ENCODE data around the gene RUNX3.

- TF ChIP-seq TAF1 (IDR thresholded peaks at IDR 0.05; ENCODE audit: low read depth) (no peak), REST (IDR thresholded peaks at IDR 0.05; ENCODE audit: low read depth) (no peak), EP300 (IDR thresholded peaks at IDR 0.05; ENCODE audit: borderline replicate concordance) (no peak), CREB1 (IDR thresholded peaks at IDR 0.05; ENCODE audit: low read depth) (no peak), YY1 (IDR thresholded peaks at IDR 0.05; ENCODE audit: low read depth) (no peak), CEBPB (IDR thresholded peaks at IDR 0.05) (no peak), EGR1 (IDR thresholded peaks at IDR 0.05) (no peak)
Observed at GRCh38 chr1:24939040-24939674, 9.1 kb upstream of the RUNX3 start.
